Upper lobe of left lung (tissue), 6 donors: ENCODE data around the gene NAV2. TPM values are rescaled to one million over a fixed set of nuclear protein-coding genes. Genes with fewer than 3 reads are reported as not detected.

Experiments
- ATAC-seq, 2 donors: fragments of 200-7000 bp; cut with Tn5 transposase; one replicate each; pipeline ENCODE4 v1.9.1; 2022; ENCODE audit warnings: mild to moderate bottlenecking in 2 of 2, moderate library complexity in 2 of 2; ENCODE audit not compliant: low FRiP score in 2 of 2
- DNase-seq, 2 donors: peaks; one replicate each; pipeline ENCODE4 v3.0.0-alpha.2; 2019 to 2020
- H3K27ac ChIP-seq, 4 donors: fragments of 200-600 bp; sonication (generic); one replicate each; pipeline ENCODE4 v1.5.1; 2016 to 2019
- H3K27me3 ChIP-seq, 4 donors: fragments of 200-600 bp; sonication (generic); one replicate each; pipeline ENCODE4 v1.5.1; 2017 to 2019
- H3K36me3 ChIP-seq, 4 donors: fragments of 200-600 bp; sonication (generic); one replicate each; pipeline ENCODE4 v1.5.1; 2016 to 2019
- H3K4me1 ChIP-seq, 4 donors: fragments of 200-600 bp; sonication (generic); one replicate each; pipeline ENCODE4 v1.5.1; 2018 to 2019
- H3K4me3 ChIP-seq, 4 donors: fragments of 200-600 bp; sonication (generic); one replicate each; pipeline ENCODE4 v1.5.1; 2017 to 2019; ENCODE audit warnings: mild to moderate bottlenecking in 2 of 4, moderate library complexity in 1 of 4
- H3K9me3 ChIP-seq, 4 donors: fragments of 200-600 bp; sonication (generic); one replicate each; pipeline ENCODE4 v1.5.1; 2018 to 2019
- EP300 ChIP-seq, 4 donors: sonication (generic); formaldehyde crosslinking; IDR thresholded peaks; one replicate each; pipeline ENCODE4 v1.5.1; 2017; ENCODE audit warnings: antibody characterized with exemption in 4 of 4, control low read depth in 2 of 4
- POLR2A ChIP-seq, 4 donors: fragments of 450-650 bp; IDR thresholded peaks; one replicate each; pipeline ENCODE4 v1.5.1; 2016 to 2017; ENCODE audit warnings: antibody characterized with exemption in 4 of 4, mild to moderate bottlenecking in 2 of 4
- POLR2AphosphoS5 ChIP-seq, 2 donors: sonication (generic); formaldehyde crosslinking; IDR thresholded peaks; one replicate each; pipeline ENCODE4 v1.5.1; 2017; ENCODE audit warnings: antibody characterized with exemption in 2 of 2
- WGBS, 2 donors: methylation state at CpG; one replicate each; pipeline ENCODE4 v1.1.5; 2017 to 2018; 5-methylcytosine and 5-hydroxymethylcytosine counted together
- total RNA-seq, 6 donors: library from RNA; depleted of rRNA in 4 of 6; stranded (reverse); fragments of >200 nt in 4 of 6; gene quantifications; one replicate each; pipeline versions ENCODE4 v1.1.0 to v1.2.1, GENCODE V29; 2016 to 2021
- TF ChIP-seq, protein P1 (sequence below), 6 experiments: fragments of 450-650 bp in 4 of 6; fragments of 200-600 bp in 2 of 6; sonication (generic) in 2 of 6; IDR thresholded peaks; one replicate each; pipeline ENCODE4 v1.5.1; 2016 to 2019; ENCODE audit warnings: antibody characterized with exemption in 6 of 6
- donor health status: DM: no; HTN: no; CAD: no; lungs with moderate emphysema.
- donor health status: DM: no; HTN: yes; CAD: no; lungs with severe emphysema.

NAV2 gene
- total RNA-seq, 6 donors from 2014 or later, result 40.5 to 61.4 (median 52.3) TPM

DNA sequence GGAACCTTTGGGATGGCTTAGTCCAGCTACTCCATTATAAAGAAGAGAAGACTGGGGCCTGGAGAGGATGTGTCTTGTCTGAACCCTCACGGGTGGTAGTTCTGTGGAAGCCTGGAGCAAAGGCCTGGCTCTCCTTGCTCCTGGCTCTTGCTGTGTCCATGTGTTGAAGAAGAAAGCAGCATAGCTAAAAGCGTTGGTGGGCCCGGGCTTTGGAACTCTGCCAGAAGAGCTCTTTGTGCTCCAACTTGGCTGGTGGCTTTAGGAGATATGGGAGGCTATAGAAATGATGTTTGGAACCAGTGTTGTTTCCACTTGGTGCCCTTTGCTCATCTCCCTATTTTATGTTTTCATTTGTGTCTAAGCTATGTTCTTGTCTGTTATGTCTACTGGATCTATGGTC lies 316.6 kb downstream of the NAV2 start:
- no peak for DNase-seq
- Histone ChIP-seq H3K4me3 (no peak overlapping the region), H3K9me3 (no peaks in the 10 kb centered on the region), H3K27ac (no peak overlapping the region), H3K36me3 (no peaks in the 10 kb centered on the region), H3K4me1 (peaks cover 0 to 5% (median 0%) of the 10 kb centered on the region in 4 donors), H3K27me3 (no peaks in the 10 kb centered on the region)
- TF ChIP-seq, protein P1, sequence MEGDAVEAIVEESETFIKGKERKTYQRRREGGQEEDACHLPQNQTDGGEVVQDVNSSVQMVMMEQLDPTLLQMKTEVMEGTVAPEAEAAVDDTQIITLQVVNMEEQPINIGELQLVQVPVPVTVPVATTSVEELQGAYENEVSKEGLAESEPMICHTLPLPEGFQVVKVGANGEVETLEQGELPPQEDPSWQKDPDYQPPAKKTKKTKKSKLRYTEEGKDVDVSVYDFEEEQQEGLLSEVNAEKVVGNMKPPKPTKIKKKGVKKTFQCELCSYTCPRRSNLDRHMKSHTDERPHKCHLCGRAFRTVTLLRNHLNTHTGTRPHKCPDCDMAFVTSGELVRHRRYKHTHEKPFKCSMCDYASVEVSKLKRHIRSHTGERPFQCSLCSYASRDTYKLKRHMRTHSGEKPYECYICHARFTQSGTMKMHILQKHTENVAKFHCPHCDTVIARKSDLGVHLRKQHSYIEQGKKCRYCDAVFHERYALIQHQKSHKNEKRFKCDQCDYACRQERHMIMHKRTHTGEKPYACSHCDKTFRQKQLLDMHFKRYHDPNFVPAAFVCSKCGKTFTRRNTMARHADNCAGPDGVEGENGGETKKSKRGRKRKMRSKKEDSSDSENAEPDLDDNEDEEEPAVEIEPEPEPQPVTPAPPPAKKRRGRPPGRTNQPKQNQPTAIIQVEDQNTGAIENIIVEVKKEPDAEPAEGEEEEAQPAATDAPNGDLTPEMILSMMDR (IDR thresholded peaks at IDR 0.05), result no peak
- TF ChIP-seq EP300 (IDR thresholded peaks at IDR 0.05) (no peak), POLR2A (IDR thresholded peaks at IDR 0.05) (no peak), POLR2AphosphoS5 (IDR thresholded peaks at IDR 0.05) (no peak)
- no peak for ATAC-seq
- WGBS, 2 donors, result 66% methylated on average over 3 of the region's 3 CpGs

DNA sequence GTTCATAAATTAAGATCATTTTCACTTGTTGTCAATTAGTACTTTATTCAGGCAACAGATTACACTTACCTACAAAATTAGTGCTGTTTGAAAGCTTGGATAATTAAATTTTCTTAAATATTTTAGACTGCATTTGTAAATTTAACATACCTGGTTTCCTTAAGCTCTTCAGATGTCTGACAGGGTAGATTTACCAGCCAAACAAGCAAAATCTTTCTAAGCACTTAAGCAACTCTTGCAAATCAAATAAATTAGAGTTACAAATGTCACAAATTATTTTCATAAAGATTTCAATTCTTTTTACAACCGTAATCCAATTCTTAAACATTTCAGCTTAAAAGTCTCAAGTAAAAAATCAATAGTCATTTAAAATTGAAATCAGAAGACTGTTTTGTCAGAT lies 317.8 kb downstream of the NAV2 start:
- Histone ChIP-seq H3K36me3 (no peaks in the 10 kb centered on the region), H3K4me3 (no peak overlapping the region), H3K27me3 (no peaks in the 10 kb centered on the region), H3K27ac (no peak overlapping the region), H3K9me3 (no peaks in the 10 kb centered on the region), H3K4me1 (peaks cover 0 to 5% (median 0%) of the 10 kb centered on the region in 4 donors)
- DNase-seq (no peak), ATAC-seq (no peak)
- TF ChIP-seq EP300 (IDR thresholded peaks at IDR 0.05) (no peak), POLR2A (IDR thresholded peaks at IDR 0.05) (no peak), POLR2AphosphoS5 (IDR thresholded peaks at IDR 0.05) (no peak)
- TF ChIP-seq, protein P1 (IDR thresholded peaks at IDR 0.05), result no peak
- 83 to 91% methylated on average over 1 of the region's 1 CpG for WGBS, 2 donors

DNA sequence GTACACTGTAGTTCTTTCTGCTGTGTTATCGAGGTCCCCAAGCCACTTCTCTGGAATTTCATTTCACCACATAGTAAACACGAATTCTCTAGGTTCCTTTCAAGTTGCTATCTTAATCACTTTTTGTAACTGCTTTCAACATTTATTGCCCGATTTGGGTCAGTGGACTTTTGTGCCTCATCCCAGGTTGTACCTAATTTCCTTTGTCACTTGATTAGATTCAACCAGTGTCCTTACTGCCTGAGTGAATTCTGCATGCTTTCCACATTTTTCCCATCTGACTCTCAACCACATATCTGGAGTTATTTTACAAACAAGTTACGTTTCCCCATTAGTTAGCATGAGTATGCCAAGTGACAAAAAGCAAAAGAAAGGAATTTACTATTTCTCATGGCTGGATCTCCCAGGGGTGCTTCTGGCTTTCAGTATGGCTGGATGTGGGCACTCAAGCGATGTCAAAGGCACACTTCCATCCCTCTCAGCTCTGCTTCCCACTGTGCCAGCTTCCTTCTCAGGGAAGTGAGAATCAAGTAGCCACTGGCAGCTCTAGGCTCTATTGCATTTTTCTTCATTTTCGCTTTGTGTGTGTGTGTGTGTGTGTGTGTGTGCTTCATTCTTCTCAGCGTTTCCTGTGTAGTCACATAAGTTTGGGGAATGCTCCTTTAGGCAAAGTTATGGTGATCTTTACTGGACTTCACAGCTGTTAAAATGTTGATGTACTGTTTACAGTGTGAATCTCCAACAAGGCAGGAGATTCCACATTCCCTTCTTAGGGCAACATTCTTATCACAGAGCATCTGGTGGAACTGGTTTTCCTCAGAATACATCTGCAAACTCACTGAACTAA lies 318.7 kb downstream of the NAV2 start:
- ATAC-seq (no peak), DNase-seq (no peak)
- Histone ChIP-seq H3K4me1 (peaks cover 0 to 5% (median 0%) of the 10 kb centered on the region in 4 donors), H3K36me3 (no peaks in the 10 kb centered on the region), H3K27me3 (no peaks in the 10 kb centered on the region), H3K27ac (no peak overlapping the region), H3K9me3 (no peaks in the 10 kb centered on the region), H3K4me3 (no peak overlapping the region)
- TF ChIP-seq EP300 (IDR thresholded peaks at IDR 0.05) (no peak), POLR2A (IDR thresholded peaks at IDR 0.05) (no peak), POLR2AphosphoS5 (IDR thresholded peaks at IDR 0.05) (no peak)
- TF ChIP-seq, protein P1 (IDR thresholded peaks at IDR 0.05), result no peak
- WGBS, 2 donors, result 58 to 64% methylated on average over 7 of the region's 7 CpGs

DNA sequence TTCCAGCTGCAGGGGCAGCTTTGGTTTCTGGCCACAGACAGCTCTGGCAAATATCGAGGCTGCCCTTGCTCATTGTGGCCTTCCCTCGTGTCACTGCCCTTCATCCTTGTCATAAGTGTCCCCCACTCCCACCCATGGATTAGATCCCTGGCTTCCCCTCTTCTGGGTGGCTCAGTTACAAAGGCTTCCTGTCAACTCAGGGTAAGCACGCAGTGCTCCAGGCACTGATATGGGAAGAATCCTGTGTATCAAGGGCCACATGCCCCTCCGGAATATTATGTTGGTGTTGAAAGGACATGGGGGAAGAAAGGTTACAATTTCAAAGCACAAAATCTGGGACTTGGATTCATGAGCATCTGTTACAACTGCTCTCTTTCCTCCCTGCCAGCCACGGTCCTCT lies 319.5 kb downstream of the NAV2 start:
- DNase-seq (no peak), ATAC-seq (no peak)
- Histone ChIP-seq H3K9me3 (no peaks in the 10 kb centered on the region), H3K27ac (no peak overlapping the region), H3K4me1 (peaks cover 0 to 5% (median 0%) of the 10 kb centered on the region in 4 donors), H3K4me3 (no peak overlapping the region), H3K27me3 (no peaks in the 10 kb centered on the region), H3K36me3 (no peaks in the 10 kb centered on the region)
- WGBS, 2 donors, result 64 to 84% methylated on average over 5 of the region's 5 CpGs
- TF ChIP-seq, protein P1 (IDR thresholded peaks at IDR 0.05), result no peak
- TF ChIP-seq POLR2A (IDR thresholded peaks at IDR 0.05), result no peak
- TF ChIP-seq EP300 (IDR thresholded peaks at IDR 0.05), result no peak
- no peak for TF ChIP-seq POLR2AphosphoS5 (IDR thresholded peaks at IDR 0.05)
